K562 (cell line): ENCODE measurements around the gene FOS. TPM values are rescaled to one million over a fixed set of nuclear protein-coding genes. Genes with fewer than 3 reads are reported as not detected.

Source experiments
- ATAC-seq: fragments of 200-7000 bp; cut with Tn5 transposase; 3 replicates; pipeline ENCODE4 v1.9.1; 2020; ENCODE audit warnings: moderate library complexity
- BruUV-seq: library from RNA; stranded (reverse); fragments of 400-500 nt; replicated peaks from 2 replicates; lab custom pipeline; 2021; lab: Mats Ljungman, UMichigan
- CTCF ChIA-PET: fragments of 300-600 bp; formaldehyde crosslinking; extraction: SDS; loops from one replicate; lab custom pipeline; 2021; ENCODE audit warnings: low intra/inter-chr PET ratio; lab: Yijun Ruan, JAX
- POLR2A ChIA-PET: fragments of 300-600, 350-650 bp; sonication (Branson Sonifier 250); formaldehyde crosslinking; extraction: SDS; loops from one replicate; lab custom pipeline; 2021; ENCODE audit warnings: antibody characterized with exemption, inconsistent platforms; lab: Yijun Ruan, JAX
- DNase-seq, 4 experiments: peaks; one replicate each; pipeline versions ENCODE4 v3.0.0 to v3.0.0-alpha.2; 2011 to 2018; ENCODE audit warnings: low spot score in 3 of 4, mixed read lengths in 3 of 4; ENCODE audit errors: extremely low read depth in 1 of 4
- FAIRE-seq: peaks from 2 replicates; lab custom pipeline; 2011; peaks lifted over from hg19 to GRCh38; lab: Jason Lieb, UNC
- H2AFZ ChIP-seq: 2 replicates; pipeline ENCODE4 v1.6.0; 2011; ENCODE audit warnings: low read depth, low read length, control low read depth, inconsistent platforms
- H3K27ac ChIP-seq: fragments of 200-600 bp; 3 replicates; pipeline ENCODE4 v1.8.0; 2011; ENCODE audit warnings: low read depth, mild to moderate bottlenecking, control low read depth, inconsistent platforms, low read length, moderate library complexity, mixed read lengths; ENCODE audit errors: extremely low read depth
- H3K27me3 ChIP-seq, 2 experiments: fragments of 300-600 bp in 1 of 2; 2 replicates in 1 of 2; 3 replicates in 1 of 2; pipeline versions ENCODE4 v1.6.0 to v1.8.0; 2011; ENCODE audit warnings: inconsistent platforms in 2 of 2, low read length in 2 of 2, mild to moderate bottlenecking in 1 of 2, mixed read lengths in 1 of 2, moderate library complexity in 1 of 2; ENCODE audit not compliant: control insufficient read depth in 2 of 2, insufficient read depth in 2 of 2
- H3K36me3 ChIP-seq: fragments of 300-600 bp; 3 replicates; pipeline ENCODE4 v1.8.0; 2011; ENCODE audit warnings: mild to moderate bottlenecking, low read length, inconsistent platforms; ENCODE audit not compliant: control insufficient read depth, insufficient read depth
- H3K4me1 ChIP-seq, 2 experiments: fragments of 200-600 bp in 1 of 2; replicated peaks in 1 of 2; 2 replicates in 1 of 2; 3 replicates in 1 of 2; pipeline versions ENCODE4 v1.5.1 to v1.8.0; 2011; ENCODE audit warnings: inconsistent platforms in 2 of 2, low read length in 2 of 2, mild to moderate bottlenecking in 1 of 2, mixed read lengths in 1 of 2, moderate library complexity in 1 of 2; ENCODE audit not compliant: control insufficient read depth in 2 of 2, insufficient read depth in 2 of 2
- H3K4me2 ChIP-seq: 2 replicates; pipeline ENCODE4 v1.6.1; 2011; ENCODE audit warnings: low read length, control low read depth, inconsistent platforms, mixed read lengths; ENCODE audit not compliant: insufficient read depth
- H3K4me3 ChIP-seq: fragments of 200-600 bp; sonication (generic), shearing (Covaris generic); 2 replicates; pipeline ENCODE4 v1.5.1; 2016; ENCODE audit warnings: control low read depth, inconsistent platforms
- H3K79me2 ChIP-seq: fragments of 200-600 bp; 3 replicates; pipeline ENCODE4 v1.8.0; 2011; ENCODE audit warnings: low read length, inconsistent platforms; ENCODE audit not compliant: control insufficient read depth, insufficient read depth
- H3K9ac ChIP-seq, 2 experiments: 2 replicates each; pipeline versions ENCODE4 v1.6.0 to v1.6.1; 2011; ENCODE audit warnings: low read depth in 2 of 2, low read length in 2 of 2, control low read depth in 1 of 2, inconsistent platforms in 1 of 2, mild to moderate bottlenecking in 1 of 2, mixed read lengths in 1 of 2; ENCODE audit not compliant: insufficient read depth in 1 of 2
- H3K9me1 ChIP-seq: one replicate; pipeline ENCODE4 v1.6.0; 2011; ENCODE audit warnings: inconsistent platforms, mild to moderate bottlenecking, low read length, moderate library complexity; ENCODE audit not compliant: control insufficient read depth, insufficient read depth
- H3K9me3 ChIP-seq: replicated peaks from 2 replicates; pipeline ENCODE4 v1.5.1; 2011; ENCODE audit warnings: low read depth, low read length, inconsistent platforms; ENCODE audit not compliant: control insufficient read depth, insufficient read depth
- H4K20me1 ChIP-seq: replicated peaks from 2 replicates; pipeline ENCODE4 v1.6.1; 2011; ENCODE audit warnings: low read length, inconsistent platforms, mixed read lengths; ENCODE audit not compliant: control insufficient read depth, insufficient read depth
- ARID1B ChIP-seq: fragments of 450-650 bp; IDR thresholded peaks from 2 replicates; pipeline ENCODE4 v1.6.1; 2016; ENCODE audit warnings: antibody characterized with exemption, mild to moderate bottlenecking, inconsistent platforms
- BMI1 ChIP-seq: fragments of 150-350 bp; IDR thresholded peaks from 2 replicates; pipeline ENCODE4 v1.6.1; 2014; ENCODE audit warnings: low read length
- CBFA2T3 ChIP-seq: fragments of 450-650 bp; IDR thresholded peaks from 2 replicates; pipeline ENCODE4 v1.6.1; 2017
- DPF2 ChIP-seq: fragments of 450-650 bp; IDR thresholded peaks from 2 replicates; pipeline ENCODE4 v1.6.1; 2016
- GTF2A2 ChIP-seq: IDR thresholded peaks from 2 replicates; pipeline ENCODE4 v1.6.1; 2016; ENCODE audit warnings: mild to moderate bottlenecking, missing genetic modification characterization, missing compliant biosample characterization
- MIER1 ChIP-seq: fragments of 450-650 bp; IDR thresholded peaks from 2 replicates; pipeline ENCODE4 v1.6.1; 2016; ENCODE audit warnings: antibody characterized with exemption, mild to moderate bottlenecking, low read depth
- TAL1 ChIP-seq: fragments of 450-650 bp; IDR thresholded peaks from 2 replicates; pipeline ENCODE4 v1.6.1; 2016; ENCODE audit warnings: mild to moderate bottlenecking
- TCF3 ChIP-seq: sonication (generic); formaldehyde crosslinking; IDR thresholded peaks from 2 replicates; pipeline ENCODE4 v1.4.0; 2020; ENCODE audit warnings: mild to moderate bottlenecking, missing genetic modification reagents
- ZNF316 ChIP-seq: fragments of 450-650 bp; IDR thresholded peaks from 2 replicates; pipeline ENCODE4 v1.6.1; 2016
- ZNF76 ChIP-seq: fragments of 250-450 bp; sonication (Bioruptor Pico); IDR thresholded peaks from 2 replicates; pipeline ENCODE4 v1.4.0; 2020; ENCODE audit warnings: mild to moderate bottlenecking, moderate library complexity, borderline replicate concordance
- in situ Hi-C: fragments of 300-500 bp; cut with MboI; formaldehyde crosslinking; loops from 4 replicates; pipeline ENCODE4 v1.15.0; 2018; ENCODE audit warnings: inconsistent platforms, mixed read lengths
- intact Hi-C: fragments of 100-400 bp; cut with micrococcal nuclease; formaldehyde crosslinking; loops from 2 replicates; pipeline ENCODE4 v1.14.2; 2022
- polyA plus RNA-seq, 8 experiments: library from polyadenylated mRNA; depleted of rRNA in 4 of 8; stranded (reverse) in 5 of 8; unstranded in 3 of 8; fragments of >200 nt; fragmentation: Nextera tagmentation in 2 of 8; fragmentation: Illumina TruSeq in 1 of 8; extraction: Ambion mirVana in 2 of 8; extraction: Trizol in 1 of 8; gene quantifications; 2 replicates each; pipeline versions ENCODE4 v1.2.1 to v1.2.3, GENCODE V29; 2011 to 2014; ENCODE audit warnings: inconsistent platforms in 1 of 8, missing spikeins in 1 of 8
- total RNA-seq, 7 experiments: library from RNA; depleted of rRNA in 6 of 7; stranded (reverse); fragments of >200 nt in 6 of 7; fragmentation: Illumina TruSeq in 2 of 7; extraction: Trizol in 2 of 7; gene quantifications; 2 replicates each; pipeline versions ENCODE4 v1.2.1 to v1.2.3, GENCODE V29; 2011 to 2021; ENCODE audit warnings: low replicate concordance in 1 of 7

The FOS gene
- total and polyA plus RNA-seq, 9 of the 15 experiments (the other 6 are each of a cell fraction or from before 2014, with no cell fraction given), result 0.54 to 13.8 (median 8.9) TPM

DNA sequence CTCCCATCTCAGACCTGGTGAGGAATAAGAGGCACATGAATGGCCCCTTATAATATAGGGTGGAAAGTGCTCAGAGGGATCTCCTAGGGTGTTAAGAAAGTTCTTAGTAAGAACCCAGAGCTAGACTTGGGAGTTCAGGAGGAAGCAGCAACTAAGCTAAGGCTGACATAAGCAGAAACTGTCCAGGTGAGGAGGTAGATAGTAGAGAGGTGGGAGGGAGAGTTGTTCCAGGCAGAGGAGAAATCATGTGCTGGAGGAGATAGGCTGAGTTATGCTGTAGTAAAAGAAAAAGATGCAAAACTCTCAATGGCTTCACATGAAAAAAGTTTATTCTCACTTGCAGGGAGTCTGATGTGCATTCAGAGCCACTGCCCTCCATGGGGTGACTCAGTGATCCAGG lies 50.7 kb downstream of the FOS start:
- H4K20me1 ChIP-seq, result no peaks in the 10 kb centered on the region
- H3K9me1 ChIP-seq, result no peaks in the 10 kb centered on the region
- POLR2A ChIA-PET, result interaction anchor here (0.6 kb wide), 1 partner anchor 558 kb away, joined by 3 read pairs; no protein-coding TSS in a partner anchor
- CTCF ChIA-PET, result no interaction called here
- no peak overlapping the region for H3K27ac ChIP-seq
- DNase-seq (no peak), FAIRE-seq (no peak), ATAC-seq (peak; percentile 40; the same call in 1 of the 3 replicates)
- peaks cover 3 to 5% of the 10 kb centered on the region in 2 experiments; a peak in 1 of 5 replicates for H3K4me1 ChIP-seq
- no peaks in the 10 kb centered on the region for H3K79me2 ChIP-seq
- H3K36me3 ChIP-seq, result no peaks in the 10 kb centered on the region
- no TSS peak for BruUV-seq
- in situ Hi-C loops, result no loop called here
- H3K27me3 ChIP-seq, result peaks cover 3 to 20% of the 10 kb centered on the region in 2 experiments; a peak in 4 of 5 replicates
- H3K4me2 ChIP-seq, result no peak overlapping the region
- intact Hi-C loops, result loop anchor here (5.0 kb wide), 1 partner anchor 148 kb away; no protein-coding TSS in a partner anchor
- H2AFZ ChIP-seq, result no peak overlapping the region
- no peak for TF ChIP-seq MIER1
- TF ChIP-seq BMI1, result no peak
- TF ChIP-seq CBFA2T3, result peak; percentile 71
- TF ChIP-seq DPF2, result 0 out of 2 replicates have a peak, but pooled peaks have one; percentile 30
- peak; percentile 44; the same call in 1 of the 2 replicates for TF ChIP-seq ARID1B
- TF ChIP-seq TAL1, result peak; percentile 50; the same call in 1 of the 2 replicates
- peak; percentile 44 for TF ChIP-seq TCF3 (CRISPR knock-in tag)
- peak; percentile 39; the same call in 1 of the 2 replicates for TF ChIP-seq ZNF316
- TF ChIP-seq GTF2A2, result no peak
- TF ChIP-seq ZNF76 (CRISPR knock-in tag), result no peak
- H3K4me3 ChIP-seq, result no peak overlapping the region
- H3K9ac ChIP-seq, result no peak overlapping the region
- no peaks in the 10 kb centered on the region for H3K9me3 ChIP-seq
